ACHN (cell line): ENCODE results near the gene LIPE.
"Not testable (repeated sequence)": the region's sequence is repeated elsewhere in the genome, so short reads cannot be mapped to it uniquely, and the experiment has no call there.

Experiments used
- DNase-seq: peaks from one replicate; pipeline ENCODE4 v3.0.0-alpha.2; 2015
- in situ Hi-C: cut with HindIII; loops from 2 replicates; pipeline ENCODE4 v1.10.0; 2017; ENCODE audit warnings: low sequenced_read_pairs, low pct_ligation_motif_present, low pct_unique_long_range_greater_than_20kb

The LIPE gene

GRCh38 chr19:42452590-42452989 is 25.4 kb upstream of the LIPE start:
- in situ Hi-C loops, result no loop called here
- DNase-seq, result no peak

GRCh38 chr19:42450314-42450934 is 23.2 kb upstream of the LIPE start:
- DNase-seq, result peak; percentile 67
- in situ Hi-C loops, result no loop called here

- in situ Hi-C loops, DNase-seq: not testable (repeated sequence)
Observed at GRCh38 chr19:42448306-42448705, 21.1 kb upstream of the LIPE start.

GRCh38 chr19:42445948-42446347 is 18.8 kb upstream of the LIPE start:
- no peak for DNase-seq
- in situ Hi-C loops, result no loop called here

GRCh38 chr19:42443944-42444398 is 16.8 kb upstream of the LIPE start:
- in situ Hi-C loops, result no loop called here
- DNase-seq, result no peak

GRCh38 chr19:42442833-42443232 is 15.6 kb upstream of the LIPE start, which contains the start of gene CXCL17:
CXCL17 (minus strand) TSS chr19:42442946; CDS start chr19:42442832, 114 bp downstream.
- in situ Hi-C loops, result no loop called here
- no peak for DNase-seq

GRCh38 chr19:42441049-42441445 is 13.9 kb upstream of the LIPE start:
- DNase-seq, result no peak
- in situ Hi-C loops, result no loop called here

- in situ Hi-C loops, result no loop called here
- peak; percentile 72 for DNase-seq
Observed at GRCh38 chr19:42440357-42441048, 13.3 kb upstream of the LIPE start.

GRCh38 chr19:42436006-42436405 is 8.8 kb upstream of the LIPE start:
- no peak for DNase-seq
- in situ Hi-C loops, result no loop called here

- in situ Hi-C loops, result no loop called here
Observed at GRCh38 chr19:42435316-42435715, 8.1 kb upstream of the LIPE start.

GRCh38 chr19:42433503-42434260 is 6.5 kb upstream of the LIPE start:
- DNase-seq, result peak; percentile 55
- in situ Hi-C loops, result no loop called here

More at GRCh38 chr19:42435316-42435715, 8.1 kb upstream of the LIPE start:
- no peak for DNase-seq

GRCh38 chr19:42431486-42431885 is 4.3 kb upstream of the LIPE start:
- in situ Hi-C loops, result no loop called here
- DNase-seq, result no peak

- no peak for DNase-seq
- in situ Hi-C loops, result no loop called here
Observed at GRCh38 chr19:42428676-42429075, 1.5 kb upstream of the LIPE start.

- in situ Hi-C loops, result no loop called here
- DNase-seq, result no peak
Observed at GRCh38 chr19:42426643-42427042, 545 bp downstream of the LIPE start.

GRCh38 chr19:42424712-42425131 is 2.5 kb downstream of the LIPE start:
- in situ Hi-C loops, result no loop called here
- no peak for DNase-seq

- in situ Hi-C loops, result no loop called here
- DNase-seq, result no peak
Observed at GRCh38 chr19:42424345-42424707, 2.9 kb downstream of the LIPE start.

- in situ Hi-C loops, result no loop called here
- DNase-seq, result peak; percentile 89
Observed at GRCh38 chr19:42423462-42424344, 3.5 kb downstream of the LIPE start.

- in situ Hi-C loops, result no loop called here
- peak; percentile 12 for DNase-seq
Observed at GRCh38 chr19:42422901-42423461, 4.2 kb downstream of the LIPE start.
